ENCODE results near the gene MX1.

The MX1 gene

DNA sequence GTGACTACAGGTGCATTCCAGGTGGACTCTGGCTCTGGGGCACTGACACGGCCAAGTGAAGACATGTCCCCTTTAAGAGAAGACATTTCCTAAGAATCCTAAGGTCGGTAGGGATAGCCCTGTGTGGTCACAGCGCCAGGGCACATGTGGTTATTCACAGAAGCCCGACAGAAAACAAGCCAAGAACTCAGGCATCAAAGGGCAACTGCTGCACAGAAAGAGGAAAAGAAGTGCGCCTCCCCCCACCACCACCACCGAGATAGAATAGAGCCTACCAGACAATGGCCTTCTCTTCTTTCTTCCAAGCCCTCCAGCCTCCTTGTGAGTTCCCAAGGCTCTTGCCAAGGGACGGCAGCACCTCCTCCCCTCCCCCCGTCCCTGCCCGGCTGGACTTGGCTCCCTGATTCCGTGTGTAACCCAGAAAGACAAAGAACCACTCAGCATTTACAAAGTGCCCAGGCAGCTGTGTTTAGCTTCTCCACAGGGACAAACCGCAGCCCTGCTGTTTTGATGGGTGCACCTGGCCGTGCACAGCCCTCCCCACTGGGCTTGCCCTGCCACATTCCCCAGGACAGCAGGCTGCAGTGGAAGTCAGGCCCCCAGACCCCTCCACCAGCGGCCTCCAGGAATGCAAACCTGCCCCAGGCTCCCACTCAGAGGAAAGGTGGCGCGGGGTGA lies 51.7 kb downstream of the MX1 start:
- DNase-seq (ENCODE audit: insufficient read length, low spot score) (no peak), FAIRE-seq (no peak)
- TF ChIP-seq CTCF (IDR thresholded peaks at IDR 0.05; ENCODE audit: insufficient read depth, missing control alignments) = no peak

GRCh38 chr21:41478319-41479177 lies 52.5 kb downstream of the MX1 start:
- DNase-seq (ENCODE audit: insufficient read length, low spot score) (no peak), FAIRE-seq (no peak)
- TF ChIP-seq CTCF (IDR thresholded peaks at IDR 0.05; ENCODE audit: insufficient read depth, missing control alignments) = no peak

DNA sequence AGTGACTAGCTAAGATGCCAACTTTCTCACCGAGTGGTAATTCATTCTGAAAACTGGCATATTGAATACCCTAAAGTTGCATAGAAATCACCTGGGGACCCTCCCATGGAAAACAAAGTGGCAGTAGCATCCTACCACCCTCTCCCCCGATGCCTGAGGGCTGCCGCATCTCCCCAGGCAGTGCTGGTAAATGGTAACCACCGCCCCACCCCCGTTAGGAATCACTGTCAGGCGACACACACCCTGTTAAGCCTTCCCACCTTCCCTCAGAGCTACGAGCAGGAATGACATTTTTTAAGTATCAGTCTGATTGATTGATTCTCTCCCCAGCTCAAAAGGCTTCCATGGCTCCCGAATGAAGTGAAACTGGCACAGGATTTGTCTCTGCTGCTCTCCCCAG lies 53.6 kb downstream of the MX1 start:
- no peak for DNase-seq (ENCODE audit: insufficient read length, low spot score)
- TF ChIP-seq CTCF (IDR thresholded peaks at IDR 0.05; ENCODE audit: insufficient read depth, missing control alignments) = no peak
- FAIRE-seq = no peak

DNA sequence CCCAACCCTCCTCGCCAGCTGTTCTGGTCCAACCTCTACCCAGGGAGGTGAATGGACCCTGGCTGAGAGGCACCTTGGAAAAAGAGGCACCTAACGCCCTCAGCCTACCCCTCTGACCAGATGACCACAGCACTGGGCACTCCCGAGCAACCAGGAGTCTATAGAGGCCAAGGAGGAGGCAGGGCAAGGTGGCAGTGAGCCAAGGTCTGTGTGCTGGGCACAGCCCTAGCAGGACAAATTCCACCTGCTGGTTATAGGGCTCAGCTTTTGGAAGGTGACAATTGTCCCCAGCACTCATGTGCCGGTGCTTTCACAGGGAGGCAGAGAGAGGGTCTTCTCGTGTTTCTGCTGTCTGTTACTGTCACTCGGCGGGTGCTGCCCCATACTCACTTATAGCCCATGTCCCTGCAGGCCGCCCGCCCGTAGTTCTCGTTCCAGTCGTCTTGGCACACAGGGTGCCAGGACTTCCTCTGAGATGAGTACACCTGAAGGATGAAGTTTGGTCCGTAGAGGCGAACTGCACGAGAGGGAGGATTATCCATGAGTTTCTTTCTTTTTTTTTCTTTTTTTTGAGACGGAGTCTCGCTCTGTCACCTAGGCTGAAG lies 54.1 kb downstream of the MX1 start:
- FAIRE-seq (no peak), DNase-seq (ENCODE audit: insufficient read length, low spot score) (no peak)
- no peak for TF ChIP-seq CTCF (IDR thresholded peaks at IDR 0.05; ENCODE audit: insufficient read depth, missing control alignments)

GRCh38 chr21:41481191-41481590 lies 55.2 kb downstream of the MX1 start:
- FAIRE-seq (no peak), DNase-seq (ENCODE audit: insufficient read length, low spot score) (no peak)
- no peak for TF ChIP-seq CTCF (IDR thresholded peaks at IDR 0.05; ENCODE audit: insufficient read depth, missing control alignments)

DNA sequence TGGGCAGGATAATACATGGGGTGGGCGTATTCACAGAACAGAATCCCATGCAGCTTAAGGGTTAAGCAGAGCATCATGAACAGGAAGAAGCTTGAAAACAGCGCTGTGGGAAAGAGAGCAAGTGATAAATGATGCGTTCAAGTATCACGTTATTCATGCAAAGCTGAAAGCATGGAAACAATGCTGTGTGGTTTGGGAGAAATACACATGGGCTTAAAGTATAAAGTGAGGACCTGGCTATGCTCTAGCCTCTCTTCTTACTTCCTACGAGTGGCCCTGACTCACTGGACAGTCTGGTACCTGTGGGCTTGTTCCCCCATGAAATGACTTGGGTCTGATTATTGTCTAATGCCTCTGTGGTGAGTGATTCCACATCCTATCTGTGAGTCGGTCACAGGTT lies 56.3 kb downstream of the MX1 start:
- TF ChIP-seq CTCF (IDR thresholded peaks at IDR 0.05; ENCODE audit: insufficient read depth, missing control alignments) = no peak
- DNase-seq (ENCODE audit: insufficient read length, low spot score) (no peak), FAIRE-seq (no peak)
